Astrocyte (in vitro differentiated cells and primary cell): Measurements from ENCODE around the gene GFM1. TPM values are rescaled to one million over a fixed set of nuclear protein-coding genes. Genes with fewer than 3 reads are reported as not detected.

ENCODE experiments used
- DNase-seq: peaks from one replicate; pipeline ENCODE4 v3.0.0-alpha.2; 2010; ENCODE audit warnings: low read depth
- FAIRE-seq: peaks from 2 replicates; lab custom pipeline; 2011; peaks lifted over from hg19 to GRCh38; lab: Jason Lieb, UNC
- H2AFZ ChIP-seq: 2 replicates; pipeline ENCODE4 v1.6.0; 2012; ENCODE audit warnings: low read depth, low read length, inconsistent platforms
- H3K27ac ChIP-seq: 2 replicates; pipeline ENCODE4 v1.5.1; 2011; ENCODE audit warnings: low read depth, low read length, inconsistent platforms
- H3K27me3 ChIP-seq: 2 replicates; pipeline ENCODE4 v1.6.0; 2011; ENCODE audit warnings: low read length, inconsistent platforms; ENCODE audit not compliant: insufficient read depth
- H3K36me3 ChIP-seq: 2 replicates; pipeline ENCODE4 v1.5.1; 2011; ENCODE audit warnings: low read length, inconsistent platforms; ENCODE audit not compliant: insufficient read depth
- H3K4me1 ChIP-seq: 2 replicates; pipeline ENCODE4 v1.5.1; 2011; ENCODE audit warnings: low read length, inconsistent platforms; ENCODE audit not compliant: insufficient read depth
- H3K4me2 ChIP-seq: 2 replicates; pipeline ENCODE4 v1.6.0; 2012; ENCODE audit warnings: low read length, inconsistent platforms
- H3K4me3 ChIP-seq: 2 replicates; pipeline ENCODE4 v1.5.1; 2011; ENCODE audit warnings: low read depth, mild to moderate bottlenecking, low read length, inconsistent platforms; ENCODE audit not compliant: insufficient read depth
- H3K79me2 ChIP-seq: 2 replicates; pipeline ENCODE4 v1.6.0; 2012; ENCODE audit warnings: mild to moderate bottlenecking, low read length, inconsistent platforms; ENCODE audit not compliant: insufficient read depth
- H3K9ac ChIP-seq: 2 replicates; pipeline ENCODE4 v1.6.0; 2012; ENCODE audit warnings: mild to moderate bottlenecking, low read length, inconsistent platforms
- H3K9me3 ChIP-seq: 2 replicates; pipeline ENCODE4 v1.5.1; 2012; ENCODE audit warnings: low read depth, mild to moderate bottlenecking, low read length, inconsistent platforms; ENCODE audit not compliant: insufficient read depth
- H4K20me1 ChIP-seq: 2 replicates; pipeline ENCODE4 v1.6.0; 2012; ENCODE audit warnings: low read length, inconsistent platforms; ENCODE audit not compliant: insufficient read depth
- H3K27ac Mint-ChIP-seq: one replicate; pipeline ENCODE4 v1.8.0; 2021; ENCODE audit warnings: mild to moderate bottlenecking, mixed read lengths; ENCODE audit not compliant: unreplicated experiment
- H3K27me3 Mint-ChIP-seq: one replicate; pipeline ENCODE4 v1.8.0; 2021; ENCODE audit warnings: low read depth, mixed read lengths; ENCODE audit not compliant: unreplicated experiment
- H3K36me3 Mint-ChIP-seq: one replicate; pipeline ENCODE4 v1.8.0; 2021; ENCODE audit warnings: low read depth, mixed read lengths; ENCODE audit not compliant: unreplicated experiment
- H3K4me1 Mint-ChIP-seq: one replicate; pipeline ENCODE4 v1.8.0; 2021; ENCODE audit warnings: low read depth, mixed read lengths; ENCODE audit not compliant: unreplicated experiment
- H3K4me3 Mint-ChIP-seq: one replicate; pipeline ENCODE4 v1.8.0; 2021; ENCODE audit warnings: mild to moderate bottlenecking, moderate library complexity, mixed read lengths; ENCODE audit not compliant: unreplicated experiment
- H3K9me3 Mint-ChIP-seq: one replicate; pipeline ENCODE4 v1.8.0; 2021; ENCODE audit warnings: mild to moderate bottlenecking, mixed read lengths; ENCODE audit not compliant: unreplicated experiment
- EZH2 ChIP-seq: IDR thresholded peaks from 2 replicates; pipeline ENCODE4 v1.6.1; 2012; ENCODE audit warnings: mild to moderate bottlenecking, low read length, inconsistent platforms; ENCODE audit not compliant: insufficient read depth
- total RNA-seq: library from RNA; stranded (reverse); gene quantifications from 2 replicates; pipeline ENCODE4 v1.2.1, GENCODE V29; 2021
- TF ChIP-seq, protein P1 (sequence below): IDR thresholded peaks from 2 replicates; pipeline ENCODE4 v1.5.1; 2011; ENCODE audit warnings: low read depth, mild to moderate bottlenecking, inconsistent platforms, low read length, moderate library complexity; ENCODE audit not compliant: insufficient read depth

Gene GFM1
- total RNA-seq, 1 donor from 2014 or later, result 32.6 TPM

DNA sequence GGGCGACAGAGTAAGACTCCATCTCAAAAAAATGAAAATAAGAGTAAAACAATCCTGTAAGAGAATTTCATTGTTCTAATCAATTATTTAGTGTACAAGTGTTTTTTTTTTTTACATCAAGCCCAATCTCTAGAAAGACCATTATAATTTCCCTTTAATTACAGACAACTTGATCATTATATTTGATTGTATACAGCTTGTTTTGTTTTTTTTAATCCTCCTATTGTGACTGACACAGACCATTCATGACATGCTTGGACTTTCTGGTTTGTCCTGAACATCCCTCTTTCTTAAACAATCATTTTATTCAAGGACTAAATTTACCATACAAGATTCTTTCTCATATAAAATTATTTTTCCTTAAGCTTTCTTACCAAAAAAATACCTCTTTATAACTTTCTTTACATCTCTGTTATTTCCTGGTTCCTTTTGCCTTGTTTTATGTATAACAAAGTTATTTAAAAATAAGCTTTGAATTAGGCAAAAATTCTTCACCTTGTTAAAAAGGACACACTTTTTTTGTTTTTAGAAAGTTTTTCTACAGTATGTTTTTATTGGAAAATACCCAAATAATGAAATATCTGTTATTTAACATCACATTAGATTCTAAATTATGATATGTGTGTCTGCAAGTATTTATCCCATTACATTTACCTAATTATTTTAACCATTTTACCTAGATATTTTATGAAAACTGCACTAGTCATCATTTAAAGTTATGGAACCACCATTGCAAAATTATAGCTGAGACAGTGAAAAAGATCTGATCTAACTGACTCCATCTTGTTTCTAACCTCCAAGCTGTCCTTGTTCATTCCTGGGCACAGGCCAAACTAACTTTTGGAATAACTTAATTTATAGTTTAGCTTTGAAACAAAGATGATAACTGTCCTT is 26.1 kb upstream of the GFM1 start:
- H3K27ac ChIP-seq, result no peak overlapping the region
- H2AFZ ChIP-seq, result no peak overlapping the region
- no peak for DNase-seq
- no peak for FAIRE-seq
- H3K27ac Mint-ChIP-seq, result no peak overlapping the region
- no peaks in the 10 kb centered on the region for H3K27me3 Mint-ChIP-seq
- no peaks in the 10 kb centered on the region for H3K4me1 ChIP-seq
- TF ChIP-seq, protein P1, sequence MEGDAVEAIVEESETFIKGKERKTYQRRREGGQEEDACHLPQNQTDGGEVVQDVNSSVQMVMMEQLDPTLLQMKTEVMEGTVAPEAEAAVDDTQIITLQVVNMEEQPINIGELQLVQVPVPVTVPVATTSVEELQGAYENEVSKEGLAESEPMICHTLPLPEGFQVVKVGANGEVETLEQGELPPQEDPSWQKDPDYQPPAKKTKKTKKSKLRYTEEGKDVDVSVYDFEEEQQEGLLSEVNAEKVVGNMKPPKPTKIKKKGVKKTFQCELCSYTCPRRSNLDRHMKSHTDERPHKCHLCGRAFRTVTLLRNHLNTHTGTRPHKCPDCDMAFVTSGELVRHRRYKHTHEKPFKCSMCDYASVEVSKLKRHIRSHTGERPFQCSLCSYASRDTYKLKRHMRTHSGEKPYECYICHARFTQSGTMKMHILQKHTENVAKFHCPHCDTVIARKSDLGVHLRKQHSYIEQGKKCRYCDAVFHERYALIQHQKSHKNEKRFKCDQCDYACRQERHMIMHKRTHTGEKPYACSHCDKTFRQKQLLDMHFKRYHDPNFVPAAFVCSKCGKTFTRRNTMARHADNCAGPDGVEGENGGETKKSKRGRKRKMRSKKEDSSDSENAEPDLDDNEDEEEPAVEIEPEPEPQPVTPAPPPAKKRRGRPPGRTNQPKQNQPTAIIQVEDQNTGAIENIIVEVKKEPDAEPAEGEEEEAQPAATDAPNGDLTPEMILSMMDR, result no peak
- no peak for TF ChIP-seq EZH2
- no peaks in the 10 kb centered on the region for H3K4me1 Mint-ChIP-seq
- H4K20me1 ChIP-seq, result no peaks in the 10 kb centered on the region
- H3K36me3 ChIP-seq, result no peaks in the 10 kb centered on the region
- H3K36me3 Mint-ChIP-seq, result peaks cover 2% of the 10 kb centered on the region
- no peaks in the 10 kb centered on the region for H3K79me2 ChIP-seq
- H3K27me3 ChIP-seq, result no peaks in the 10 kb centered on the region
- H3K9me3 Mint-ChIP-seq, result peaks cover 10% of the 10 kb centered on the region
- H3K9ac ChIP-seq, result no peak overlapping the region
- H3K4me2 ChIP-seq, result no peak overlapping the region
- H3K9me3 ChIP-seq, result peaks cover 3% of the 10 kb centered on the region
- H3K4me3 ChIP-seq, result no peak overlapping the region
- H3K4me3 Mint-ChIP-seq, result no peak overlapping the region

DNA sequence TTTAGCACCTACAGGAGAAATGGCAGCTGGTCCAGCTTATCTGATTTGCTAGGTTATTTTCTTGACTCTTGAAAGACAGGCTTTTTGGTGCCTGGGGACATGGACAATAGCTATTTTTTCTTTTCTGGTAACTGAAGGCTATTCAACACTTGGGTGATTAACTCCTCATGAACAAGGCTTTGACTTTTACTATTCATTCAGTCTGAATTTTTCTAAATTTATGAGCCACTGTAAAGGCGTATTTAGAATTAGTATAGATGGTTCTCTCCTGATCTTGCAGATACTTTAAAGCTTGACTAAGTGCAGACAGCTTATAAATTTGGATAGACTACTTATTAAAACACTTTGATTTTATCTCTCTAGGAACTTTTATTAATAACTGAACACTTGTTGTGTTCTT is 18.4 kb upstream of the GFM1 start:
- Histone ChIP-seq H3K4me1 (no peaks in the 10 kb centered on the region), H3K79me2 (no peaks in the 10 kb centered on the region), H3K9ac (no peak overlapping the region), H3K4me3 (no peak overlapping the region), H3K9me3 (no peaks in the 10 kb centered on the region), H4K20me1 (no peaks in the 10 kb centered on the region), H3K27me3 (no peaks in the 10 kb centered on the region), H3K4me2 (no peak overlapping the region), H3K36me3 (no peaks in the 10 kb centered on the region), H2AFZ (no peak overlapping the region), H3K27ac (no peak overlapping the region)
- TF ChIP-seq EZH2, result no peak
- TF ChIP-seq, protein P1, result no peak
- no peak overlapping the region for H3K27ac Mint-ChIP-seq
- no peaks in the 10 kb centered on the region for H3K36me3 Mint-ChIP-seq
- no peak for FAIRE-seq
- no peaks in the 10 kb centered on the region for H3K27me3 Mint-ChIP-seq
- no peak for DNase-seq
- H3K4me1 Mint-ChIP-seq, result no peaks in the 10 kb centered on the region
- H3K4me3 Mint-ChIP-seq, result no peak overlapping the region
- H3K9me3 Mint-ChIP-seq, result no peaks in the 10 kb centered on the region

DNA sequence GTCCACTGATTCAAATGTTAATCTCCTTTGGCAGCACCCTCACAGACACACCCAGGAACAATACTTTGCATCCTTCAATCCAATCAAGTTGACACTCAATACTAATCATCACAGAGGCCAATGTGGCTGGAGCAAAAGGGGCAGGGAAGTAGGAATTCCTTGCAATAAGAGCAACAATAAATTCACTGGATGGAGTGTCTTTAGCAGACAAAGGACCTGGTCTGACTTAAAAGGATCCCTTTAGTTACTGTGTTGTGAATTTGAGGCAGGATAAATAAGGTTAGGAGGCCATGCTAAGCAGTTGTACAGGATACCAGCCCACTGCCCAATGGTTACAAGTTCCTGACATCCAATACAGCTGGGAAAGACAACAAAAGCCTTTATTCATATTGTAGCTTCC is 12.3 kb upstream of the GFM1 start:
- Mint-ChIP-seq H3K27ac (no peak overlapping the region), H3K4me3 (no peak overlapping the region), H3K27me3 (no peaks in the 10 kb centered on the region), H3K4me1 (no peaks in the 10 kb centered on the region), H3K9me3 (no peaks in the 10 kb centered on the region), H3K36me3 (no peaks in the 10 kb centered on the region)
- DNase-seq (no peak), FAIRE-seq (no peak)
- Histone ChIP-seq H2AFZ (no peak overlapping the region), H3K27ac (no peak overlapping the region), H3K36me3 (no peaks in the 10 kb centered on the region), H3K4me1 (no peaks in the 10 kb centered on the region), H3K9me3 (no peaks in the 10 kb centered on the region), H4K20me1 (no peaks in the 10 kb centered on the region), H3K27me3 (no peaks in the 10 kb centered on the region), H3K4me3 (no peak overlapping the region), H3K4me2 (no peak overlapping the region), H3K9ac (no peak overlapping the region), H3K79me2 (no peaks in the 10 kb centered on the region)
- TF ChIP-seq, protein P1, result no peak
- no peak for TF ChIP-seq EZH2
